ENCODE measurements around the gene CD163L1. TPM values are rescaled to one million over a fixed set of nuclear protein-coding genes. Genes with fewer than 3 reads are reported as not detected.

The CD163L1 gene
- total RNA-seq, 2 donors from 2014 or later, result under 0.01 to 1.6 TPM

GRCh38 chr12:7322599-7322998 is 121.4 kb downstream of the CD163L1 start:
- ATAC-seq (no peak), DNase-seq (no peak)
- WGBS, 2 donors, result 71 to 83% methylated on average over 5 of the region's 5 CpGs
- H3K9me3 ChIP-seq, result no peaks in the 10 kb centered on the region
- intact Hi-C loops (cut with DNase I), result no loop called here
- no peaks in the 10 kb centered on the region for H3K27me3 ChIP-seq
- no peak for TF ChIP-seq CTCF (IDR thresholded peaks at IDR 0.05)
- no peak for TF ChIP-seq POLR2A (IDR thresholded peaks at IDR 0.05)
- no peaks in the 10 kb centered on the region for H3K36me3 ChIP-seq (replicated peaks in 1 of 2; ENCODE audit: insufficient read depth in 1 of 2, low read depth in 2 of 2)
- H3K4me3 ChIP-seq, result no peak overlapping the region
- H3K27ac ChIP-seq, result no peak overlapping the region
- H3K4me1 ChIP-seq, result no peaks in the 10 kb centered on the region

GRCh38 chr12:7321624-7322023 is 122.3 kb downstream of the CD163L1 start:
- ATAC-seq (no peak), DNase-seq (no peak)
- Histone ChIP-seq H3K27ac (no peak overlapping the region), H3K36me3 (replicated peaks in 1 of 2; ENCODE audit: insufficient read depth in 1 of 2, low read depth in 2 of 2) (no peaks in the 10 kb centered on the region), H3K4me1 (no peaks in the 10 kb centered on the region), H3K4me3 (no peak overlapping the region), H3K27me3 (no peaks in the 10 kb centered on the region), H3K9me3 (no peaks in the 10 kb centered on the region)
- WGBS, 2 donors, result 40 to 42% methylated on average over 2 of the region's 2 CpGs
- intact Hi-C loops (cut with DNase I), result no loop called here
- no peak for TF ChIP-seq POLR2A (IDR thresholded peaks at IDR 0.05)
- no peak for TF ChIP-seq CTCF (IDR thresholded peaks at IDR 0.05)

GRCh38 chr12:7319930-7320329 is 124.0 kb downstream of the CD163L1 start:
- ATAC-seq (no peak), DNase-seq (no peak)
- intact Hi-C loops (cut with DNase I), result no loop called here
- WGBS, 2 donors, result 82 to 83% methylated on average over 2 of the region's 2 CpGs
- Histone ChIP-seq H3K36me3 (replicated peaks in 1 of 2; ENCODE audit: insufficient read depth in 1 of 2, low read depth in 2 of 2) (no peaks in the 10 kb centered on the region), H3K27me3 (no peaks in the 10 kb centered on the region), H3K27ac (no peak overlapping the region), H3K9me3 (no peaks in the 10 kb centered on the region), H3K4me1 (no peaks in the 10 kb centered on the region), H3K4me3 (no peak overlapping the region)
- TF ChIP-seq POLR2A (IDR thresholded peaks at IDR 0.05) (no peak), CTCF (IDR thresholded peaks at IDR 0.05) (no peak)

GRCh38 chr12:7310070-7310469 is 133.9 kb downstream of the CD163L1 start:
- DNase-seq (no peak), ATAC-seq (no peak)
- 88 to 93% methylated on average over 4 of the region's 4 CpGs for WGBS, 2 donors
- no peaks in the 10 kb centered on the region for H3K9me3 ChIP-seq
- H3K27ac ChIP-seq, result no peak overlapping the region
- no peaks in the 10 kb centered on the region for H3K4me1 ChIP-seq
- no peaks in the 10 kb centered on the region for H3K36me3 ChIP-seq (replicated peaks in 1 of 2; ENCODE audit: insufficient read depth in 1 of 2, low read depth in 2 of 2)
- no peak overlapping the region for H3K4me3 ChIP-seq
- intact Hi-C loops (cut with DNase I), result no loop called here
- H3K27me3 ChIP-seq, result no peaks in the 10 kb centered on the region
- TF ChIP-seq POLR2A (IDR thresholded peaks at IDR 0.05), result no peak
- no peak for TF ChIP-seq CTCF (IDR thresholded peaks at IDR 0.05)

Other genes with a start within 250 kb of the CD163L1 start
- gene ACSM4, start 140.1 kb downstream of the CD163L1 start, total RNA-seq, result not detected
- gene CD163, start 59.6 kb upstream of the CD163L1 start, total RNA-seq, result 10 to 100 TPM; 19.4 to 85.6 TPM
- gene APOBEC1, start 221.8 kb upstream of the CD163L1 start, total RNA-seq, result under 1 TPM in 1 of 2 donors, not detected in 1; 0.52 TPM

Measured in body of pancreas (tissue), 4 donors.